SJCRH30 (cell line): Measurements from ENCODE around the gene PREX1. TPM values are rescaled to one million over a fixed set of nuclear protein-coding genes. Genes with fewer than 3 reads are reported as not detected.

ENCODE experiments used
- DNase-seq, 2 experiments: peaks; one replicate each; pipeline ENCODE4 v3.0.0-alpha.2; 2015 to 2020
- H3K27ac ChIP-seq: fragments of 250-450 bp; sonication (Bioruptor Pico); 2 replicates; pipeline ENCODE4 v1.5.1; 2020; ENCODE audit warnings: mild to moderate bottlenecking, moderate library complexity
- H3K27me3 ChIP-seq: fragments of 250-450 bp; sonication (Bioruptor Pico); 2 replicates; pipeline ENCODE4 v1.5.1; 2020; ENCODE audit warnings: mild to moderate bottlenecking, moderate library complexity
- H3K36me3 ChIP-seq: fragments of 250-450 bp; sonication (Bioruptor Pico); 2 replicates; pipeline ENCODE4 v1.5.1; 2020; ENCODE audit warnings: mild to moderate bottlenecking, moderate library complexity
- H3K4me1 ChIP-seq: fragments of 250-450 bp; sonication (Bioruptor Pico); 2 replicates; pipeline ENCODE4 v1.5.1; 2020; ENCODE audit warnings: mild to moderate bottlenecking, moderate library complexity
- H3K4me3 ChIP-seq: fragments of 250-450 bp; sonication (Bioruptor Pico); 2 replicates; pipeline ENCODE4 v1.5.1; 2020; ENCODE audit warnings: mild to moderate bottlenecking, moderate library complexity
- H3K9me3 ChIP-seq: fragments of 250-450 bp; sonication (Bioruptor Pico); replicated peaks from 2 replicates; pipeline ENCODE4 v1.5.1; 2020; ENCODE audit warnings: mild to moderate bottlenecking, moderate library complexity
- total RNA-seq: library from RNA; depleted of rRNA; stranded (reverse); fragments of >200 nt; shearing (Covaris generic); gene quantifications from 2 replicates; pipeline ENCODE4 v1.2.3, GENCODE V29; 2014

Gene PREX1
- total RNA-seq, 1 experiment from 2014 or later, result 88.9 TPM

- DNase-seq, result no peak
- H3K4me1 ChIP-seq, result peaks cover 51% of the 10 kb centered on the region
- H3K27me3 ChIP-seq, result no peaks in the 10 kb centered on the region
- no peak overlapping the region for H3K4me3 ChIP-seq
- no peaks in the 10 kb centered on the region for H3K9me3 ChIP-seq
- H3K36me3 ChIP-seq, result peaks cover 4% of the 10 kb centered on the region; the same call in 1 of the 2 replicates
- peak overlapping the region; percentile 62 for H3K27ac ChIP-seq
Observed at GRCh38 chr20:48687117-48687800, 140.5 kb downstream of the PREX1 start.

GRCh38 chr20:48686238-48687116, 141.3 kb downstream of the PREX1 start:
- H3K27me3 ChIP-seq, result no peaks in the 10 kb centered on the region
- H3K9me3 ChIP-seq, result no peaks in the 10 kb centered on the region
- H3K36me3 ChIP-seq, result peaks cover 4% of the 10 kb centered on the region; the same call in 1 of the 2 replicates
- H3K4me3 ChIP-seq, result no peak overlapping the region
- DNase-seq, result peak; percentile 69 to 83
- peak overlapping the region; percentile 62 for H3K27ac ChIP-seq
- H3K4me1 ChIP-seq, result peaks cover 59% of the 10 kb centered on the region

GRCh38 chr20:48685300-48685699, 142.5 kb downstream of the PREX1 start:
- peaks cover 69% of the 10 kb centered on the region for H3K4me1 ChIP-seq
- DNase-seq, result no peak
- H3K27me3 ChIP-seq, result no peaks in the 10 kb centered on the region
- no peaks in the 10 kb centered on the region for H3K9me3 ChIP-seq
- H3K36me3 ChIP-seq, result peaks cover 7% of the 10 kb centered on the region; the same call in 1 of the 2 replicates
- H3K27ac ChIP-seq, result peak overlapping the region; percentile 96
- H3K4me3 ChIP-seq, result no peak overlapping the region

- H3K27ac ChIP-seq, result peak overlapping the region; percentile 96
- H3K9me3 ChIP-seq, result no peaks in the 10 kb centered on the region
- H3K4me1 ChIP-seq, result peaks cover 69% of the 10 kb centered on the region
- H3K36me3 ChIP-seq, result peaks cover 7% of the 10 kb centered on the region; the same call in 1 of the 2 replicates
- no peak overlapping the region for H3K4me3 ChIP-seq
- DNase-seq, result peak; percentile 62 to 70
- H3K27me3 ChIP-seq, result no peaks in the 10 kb centered on the region
Observed at GRCh38 chr20:48684501-48685041, 143.2 kb downstream of the PREX1 start.

- DNase-seq, result peak in 1 of 2 experiments; percentile 57
- Histone ChIP-seq H3K9me3 (no peaks in the 10 kb centered on the region), H3K4me1 (peaks cover 69% of the 10 kb centered on the region), H3K27me3 (no peaks in the 10 kb centered on the region), H3K4me3 (0 out of 2 replicates have a peak overlapping the region, but pooled peaks have one; percentile 2), H3K36me3 (peaks cover 15% of the 10 kb centered on the region), H3K27ac (peak overlapping the region; percentile 96)
Observed at GRCh38 chr20:48683467-48684175, 144.2 kb downstream of the PREX1 start.

- H3K4me3 ChIP-seq, result peak overlapping the region; percentile 23
- no peaks in the 10 kb centered on the region for H3K9me3 ChIP-seq
- H3K4me1 ChIP-seq, result peaks cover 69% of the 10 kb centered on the region
- peaks cover 13% of the 10 kb centered on the region for H3K36me3 ChIP-seq
- peak overlapping the region; percentile 96 for H3K27ac ChIP-seq
- H3K27me3 ChIP-seq, result no peaks in the 10 kb centered on the region
- peak; percentile 100 for DNase-seq
Observed at GRCh38 chr20:48682529-48683363, 145.1 kb downstream of the PREX1 start.

- H3K4me1 ChIP-seq, result peaks cover 62% of the 10 kb centered on the region
- H3K36me3 ChIP-seq, result peaks cover 13% of the 10 kb centered on the region
- H3K27ac ChIP-seq, result peak overlapping the region; percentile 96
- H3K4me3 ChIP-seq, result peak overlapping the region; percentile 23
- no peaks in the 10 kb centered on the region for H3K9me3 ChIP-seq
- peak in 1 of 2 experiments; percentile 53 for DNase-seq
- no peaks in the 10 kb centered on the region for H3K27me3 ChIP-seq
Observed at GRCh38 chr20:48681873-48682426, 145.8 kb downstream of the PREX1 start.

- Histone ChIP-seq H3K27ac (peak overlapping the region; percentile 96), H3K4me3 (no peak overlapping the region), H3K4me1 (peaks cover 56% of the 10 kb centered on the region), H3K36me3 (peaks cover 19% of the 10 kb centered on the region), H3K9me3 (no peaks in the 10 kb centered on the region), H3K27me3 (no peaks in the 10 kb centered on the region)
- peak; percentile 87 to 95 for DNase-seq
Observed at GRCh38 chr20:48681201-48681872, 146.5 kb downstream of the PREX1 start.

GRCh38 chr20:48680650-48681049, 147.1 kb downstream of the PREX1 start:
- Histone ChIP-seq H3K4me1 (peaks cover 49% of the 10 kb centered on the region), H3K36me3 (peaks cover 25% of the 10 kb centered on the region), H3K27me3 (no peaks in the 10 kb centered on the region), H3K9me3 (no peaks in the 10 kb centered on the region), H3K4me3 (no peak overlapping the region), H3K27ac (peak overlapping the region; percentile 96)
- DNase-seq, result no peak

- Histone ChIP-seq H3K27me3 (no peaks in the 10 kb centered on the region), H3K4me1 (peaks cover 39% of the 10 kb centered on the region), H3K27ac (no peak overlapping the region), H3K9me3 (no peaks in the 10 kb centered on the region), H3K36me3 (peaks cover 34% of the 10 kb centered on the region), H3K4me3 (no peak overlapping the region)
- peak; percentile 62 to 68 for DNase-seq
Observed at GRCh38 chr20:48679599-48679998, 148.2 kb downstream of the PREX1 start.

GRCh38 chr20:48679011-48679410, 148.8 kb downstream of the PREX1 start:
- DNase-seq, result no peak
- Histone ChIP-seq H3K27me3 (no peaks in the 10 kb centered on the region), H3K36me3 (peaks cover 36% of the 10 kb centered on the region), H3K4me1 (peaks cover 33% of the 10 kb centered on the region), H3K4me3 (no peak overlapping the region), H3K27ac (no peak overlapping the region), H3K9me3 (no peaks in the 10 kb centered on the region)

GRCh38 chr20:48678421-48678820, 149.4 kb downstream of the PREX1 start:
- Histone ChIP-seq H3K27me3 (no peaks in the 10 kb centered on the region), H3K27ac (no peak overlapping the region), H3K4me3 (no peak overlapping the region), H3K4me1 (peaks cover 27% of the 10 kb centered on the region), H3K9me3 (no peaks in the 10 kb centered on the region), H3K36me3 (peaks cover 41% of the 10 kb centered on the region)
- no peak for DNase-seq
